ENCODE results near the gene CBY1. TPM values are rescaled to one million over a fixed set of nuclear protein-coding genes. Genes with fewer than 3 reads are reported as not detected.
A peak's percentile ranks its signal among the peaks of the same experiment; 100 is the strongest.

Gene CBY1
- total RNA-seq, 6 experiments from 2014 or later = 21.9 to 32.4 (median 25.9) TPM

DNA sequence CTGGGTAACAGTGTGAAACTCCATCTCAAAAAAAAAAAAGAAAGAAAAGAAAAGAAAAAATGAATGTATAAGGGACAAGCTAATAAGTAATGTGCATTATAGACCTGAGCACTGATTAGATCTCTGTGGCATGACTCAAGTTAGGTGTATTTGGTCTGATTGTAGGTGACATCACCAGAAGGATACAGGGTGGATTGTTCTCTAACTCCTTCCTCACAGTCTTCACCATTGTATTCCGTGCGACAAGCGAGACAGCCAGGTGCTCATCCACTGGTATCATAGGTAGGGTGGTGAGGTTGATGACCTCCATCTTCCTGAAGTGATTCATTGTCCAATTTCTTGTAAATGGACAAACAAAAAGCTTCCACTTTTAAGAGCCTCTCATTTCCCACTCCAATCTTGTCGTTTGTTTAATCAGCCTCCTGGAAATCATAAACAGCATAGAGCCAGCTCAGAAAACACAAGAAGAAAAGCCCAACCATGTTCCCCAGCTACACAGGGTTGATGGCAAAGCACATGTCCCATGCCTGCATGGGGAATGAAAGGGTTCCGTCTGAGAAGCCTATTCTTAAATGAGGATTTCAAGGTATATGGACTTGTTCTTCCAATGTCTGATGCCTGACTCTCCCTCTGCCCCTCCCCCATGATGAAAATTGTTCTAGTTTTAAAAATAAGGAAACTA lies 6.5 kb upstream of the CBY1 start:
- Mint-ChIP-seq H3K9me3 (no peaks in the 10 kb centered on the region), H3K4me3 (no peak overlapping the region), H3K36me3 (ENCODE audit: low read depth) (no peaks in the 10 kb centered on the region), H3K27ac (no peak overlapping the region), H3K27me3 (ENCODE audit: insufficient read depth) (no peaks in the 10 kb centered on the region; the same call in 1 of the 2 replicates), H3K4me1 (ENCODE audit: low read depth) (peaks cover 4% of the 10 kb centered on the region; the same call in 1 of the 2 replicates)
- TF ChIP-seq, protein P1, sequence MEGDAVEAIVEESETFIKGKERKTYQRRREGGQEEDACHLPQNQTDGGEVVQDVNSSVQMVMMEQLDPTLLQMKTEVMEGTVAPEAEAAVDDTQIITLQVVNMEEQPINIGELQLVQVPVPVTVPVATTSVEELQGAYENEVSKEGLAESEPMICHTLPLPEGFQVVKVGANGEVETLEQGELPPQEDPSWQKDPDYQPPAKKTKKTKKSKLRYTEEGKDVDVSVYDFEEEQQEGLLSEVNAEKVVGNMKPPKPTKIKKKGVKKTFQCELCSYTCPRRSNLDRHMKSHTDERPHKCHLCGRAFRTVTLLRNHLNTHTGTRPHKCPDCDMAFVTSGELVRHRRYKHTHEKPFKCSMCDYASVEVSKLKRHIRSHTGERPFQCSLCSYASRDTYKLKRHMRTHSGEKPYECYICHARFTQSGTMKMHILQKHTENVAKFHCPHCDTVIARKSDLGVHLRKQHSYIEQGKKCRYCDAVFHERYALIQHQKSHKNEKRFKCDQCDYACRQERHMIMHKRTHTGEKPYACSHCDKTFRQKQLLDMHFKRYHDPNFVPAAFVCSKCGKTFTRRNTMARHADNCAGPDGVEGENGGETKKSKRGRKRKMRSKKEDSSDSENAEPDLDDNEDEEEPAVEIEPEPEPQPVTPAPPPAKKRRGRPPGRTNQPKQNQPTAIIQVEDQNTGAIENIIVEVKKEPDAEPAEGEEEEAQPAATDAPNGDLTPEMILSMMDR (IDR thresholded peaks at IDR 0.05) = no peak
- DNase-seq = no peak

DNA sequence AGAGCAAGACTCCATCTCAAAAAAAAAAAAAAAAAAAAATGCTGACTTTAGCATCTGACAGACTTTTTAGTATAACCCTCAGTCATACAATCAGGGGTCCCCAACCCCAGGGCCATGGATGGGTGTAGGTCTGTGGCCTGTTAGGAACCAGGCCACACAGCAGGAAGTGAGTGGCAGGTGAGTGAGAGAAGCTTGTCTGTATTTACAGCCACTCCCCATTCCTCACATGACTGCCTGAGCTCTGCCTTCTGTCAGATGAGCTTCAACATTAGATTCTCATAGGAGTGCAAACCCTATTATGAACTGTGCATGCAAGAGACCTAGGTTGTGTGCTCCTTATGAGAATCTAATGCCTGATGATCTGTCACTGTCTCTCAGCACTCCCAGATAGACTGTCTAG lies 3.6 kb upstream of the CBY1 start:
- no peak overlapping the region for H3K27ac Mint-ChIP-seq
- H3K4me1 Mint-ChIP-seq (ENCODE audit: low read depth) = peaks cover 17% of the 10 kb centered on the region
- TF ChIP-seq, protein P1 (IDR thresholded peaks at IDR 0.05) = no peak
- DNase-seq = no peak
- no peaks in the 10 kb centered on the region; the same call in 1 of the 2 replicates for H3K27me3 Mint-ChIP-seq (ENCODE audit: insufficient read depth)
- H3K9me3 Mint-ChIP-seq = no peaks in the 10 kb centered on the region
- H3K4me3 Mint-ChIP-seq = no peak overlapping the region
- H3K36me3 Mint-ChIP-seq (ENCODE audit: low read depth) = no peaks in the 10 kb centered on the region

DNA sequence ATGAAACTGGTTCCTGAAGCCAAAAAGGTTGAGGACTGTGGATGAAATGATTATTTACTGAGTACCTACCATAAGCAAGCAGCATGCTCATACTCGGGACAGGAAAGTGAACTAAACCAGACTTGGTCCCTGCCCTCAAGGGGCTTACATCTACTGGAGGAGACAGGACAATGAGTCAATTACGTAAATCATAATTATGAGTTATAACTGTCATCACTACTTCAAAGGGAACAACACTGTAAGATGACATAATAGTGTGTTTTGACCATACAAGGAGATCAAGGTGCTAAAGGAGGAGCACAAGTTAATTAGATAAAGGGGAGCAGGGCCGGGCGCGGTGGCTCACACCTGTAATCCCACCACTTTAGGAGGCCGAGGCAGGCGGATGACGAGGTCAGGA lies 2.7 kb upstream of the CBY1 start:
- Mint-ChIP-seq H3K9me3 (no peaks in the 10 kb centered on the region), H3K36me3 (ENCODE audit: low read depth) (no peaks in the 10 kb centered on the region), H3K27me3 (ENCODE audit: insufficient read depth) (no peaks in the 10 kb centered on the region; the same call in 1 of the 2 replicates), H3K27ac (no peak overlapping the region), H3K4me1 (ENCODE audit: low read depth) (peaks cover 17% of the 10 kb centered on the region), H3K4me3 (no peak overlapping the region)
- TF ChIP-seq, protein P1 (IDR thresholded peaks at IDR 0.05) = no peak
- DNase-seq = no peak

DNA sequence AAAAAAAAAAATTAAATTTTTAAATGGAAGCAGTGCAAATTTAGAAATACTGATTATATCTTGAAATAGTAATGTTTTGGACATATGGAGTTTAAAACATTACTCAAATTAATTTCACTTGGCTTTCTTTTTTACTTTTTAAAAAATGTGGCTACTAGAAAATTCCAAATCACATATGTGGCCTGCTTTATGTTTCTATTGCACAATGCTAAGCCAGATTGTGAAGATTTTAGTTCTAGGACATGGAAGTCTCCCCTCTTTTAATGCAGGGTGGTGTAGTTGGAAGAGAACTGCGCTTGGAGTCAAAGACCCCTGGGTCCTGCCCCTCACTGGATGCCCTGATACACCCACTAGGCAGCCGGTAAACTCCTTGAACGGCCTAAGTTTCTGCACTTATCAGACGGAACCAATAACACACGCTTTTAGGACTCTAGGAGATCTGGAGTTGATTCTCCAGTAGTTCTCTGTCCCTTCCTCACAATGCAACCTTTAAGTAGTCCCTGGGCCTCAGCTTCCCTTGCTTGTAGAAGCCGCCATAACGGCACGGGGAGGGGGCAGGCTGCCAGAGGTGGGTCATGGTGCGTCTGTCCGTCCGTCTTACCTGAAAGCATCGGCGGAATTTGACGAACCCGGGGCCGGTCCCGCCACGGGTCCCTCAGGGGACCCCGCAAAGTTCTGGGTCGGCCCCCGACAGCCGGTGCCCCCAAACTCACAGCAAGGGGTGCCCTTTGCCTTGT lies 751 bp upstream of the CBY1 start:
- Mint-ChIP-seq H3K9me3 (no peaks in the 10 kb centered on the region), H3K27ac (peak overlapping the region; percentile 100), H3K36me3 (ENCODE audit: low read depth) (no peaks in the 10 kb centered on the region), H3K4me1 (ENCODE audit: low read depth) (peaks cover 17% of the 10 kb centered on the region), H3K27me3 (ENCODE audit: insufficient read depth) (no peaks in the 10 kb centered on the region; the same call in 1 of the 2 replicates), H3K4me3 (peak overlapping the region; percentile 94)
- no peak for DNase-seq
- TF ChIP-seq, protein P1 (IDR thresholded peaks at IDR 0.05) = no peak

DNA sequence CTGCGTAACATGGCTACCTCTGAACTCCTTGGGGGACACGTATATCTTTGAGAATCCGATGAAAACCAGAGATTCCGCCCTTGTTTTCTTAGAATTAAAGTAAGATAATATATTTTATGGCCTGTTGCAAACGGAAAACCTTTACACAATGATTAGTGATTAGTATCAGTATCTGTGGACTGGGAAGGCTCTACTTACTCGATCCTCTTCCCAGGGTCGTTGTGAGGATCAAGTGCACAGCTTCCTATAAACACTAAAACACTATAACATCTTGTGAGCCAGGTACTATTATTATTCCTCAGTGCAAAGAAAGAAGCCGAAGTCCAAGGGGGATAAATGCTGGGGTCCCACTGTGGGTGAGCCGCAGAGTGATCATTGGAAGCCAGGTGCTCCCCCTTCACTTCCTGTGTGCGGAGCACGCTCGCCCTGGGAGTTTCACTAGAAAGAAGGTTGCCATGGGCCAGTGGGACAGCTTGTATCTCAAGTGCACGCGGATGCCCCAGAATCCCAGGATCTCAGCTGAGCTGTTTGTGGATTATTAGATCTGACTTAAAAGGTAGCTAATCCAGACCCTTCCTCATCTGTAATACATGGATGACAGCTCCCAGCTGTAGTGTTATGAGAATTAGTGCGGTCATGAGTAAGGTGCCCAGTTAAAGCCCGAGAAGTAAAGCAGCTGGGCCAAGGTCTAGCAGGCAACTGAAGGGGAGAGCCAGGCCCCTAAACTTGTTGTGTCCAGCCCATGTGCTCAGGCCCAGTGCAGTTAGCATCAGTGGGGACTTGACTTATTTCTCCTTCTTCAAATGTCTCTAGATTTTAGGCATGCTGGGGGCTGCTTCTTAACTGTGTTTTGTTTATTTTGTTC lies 839 bp downstream of the CBY1 start:
- DNase-seq = peak; percentile 53
- no peaks in the 10 kb centered on the region; the same call in 1 of the 2 replicates for H3K27me3 Mint-ChIP-seq (ENCODE audit: insufficient read depth)
- H3K27ac Mint-ChIP-seq = peak overlapping the region; percentile 100
- peak overlapping the region; percentile 94 for H3K4me3 Mint-ChIP-seq
- TF ChIP-seq, protein P1 (IDR thresholded peaks at IDR 0.05) = no peak
- no peaks in the 10 kb centered on the region for H3K36me3 Mint-ChIP-seq (ENCODE audit: low read depth)
- no peaks in the 10 kb centered on the region for H3K9me3 Mint-ChIP-seq
- peaks cover 17% of the 10 kb centered on the region for H3K4me1 Mint-ChIP-seq (ENCODE audit: low read depth)
